ENCODE results near the gene TMEM134. TPM values are rescaled to one million over a fixed set of nuclear protein-coding genes. Genes with fewer than 3 reads are reported as not detected.
"Not testable (repeated sequence)": the region's sequence is repeated elsewhere in the genome, so short reads cannot be mapped to it uniquely, and the experiment has no call there.

The TMEM134 gene
- total and polyA plus RNA-seq, 2 donors = 20.4 to 80.2 TPM

DNA sequence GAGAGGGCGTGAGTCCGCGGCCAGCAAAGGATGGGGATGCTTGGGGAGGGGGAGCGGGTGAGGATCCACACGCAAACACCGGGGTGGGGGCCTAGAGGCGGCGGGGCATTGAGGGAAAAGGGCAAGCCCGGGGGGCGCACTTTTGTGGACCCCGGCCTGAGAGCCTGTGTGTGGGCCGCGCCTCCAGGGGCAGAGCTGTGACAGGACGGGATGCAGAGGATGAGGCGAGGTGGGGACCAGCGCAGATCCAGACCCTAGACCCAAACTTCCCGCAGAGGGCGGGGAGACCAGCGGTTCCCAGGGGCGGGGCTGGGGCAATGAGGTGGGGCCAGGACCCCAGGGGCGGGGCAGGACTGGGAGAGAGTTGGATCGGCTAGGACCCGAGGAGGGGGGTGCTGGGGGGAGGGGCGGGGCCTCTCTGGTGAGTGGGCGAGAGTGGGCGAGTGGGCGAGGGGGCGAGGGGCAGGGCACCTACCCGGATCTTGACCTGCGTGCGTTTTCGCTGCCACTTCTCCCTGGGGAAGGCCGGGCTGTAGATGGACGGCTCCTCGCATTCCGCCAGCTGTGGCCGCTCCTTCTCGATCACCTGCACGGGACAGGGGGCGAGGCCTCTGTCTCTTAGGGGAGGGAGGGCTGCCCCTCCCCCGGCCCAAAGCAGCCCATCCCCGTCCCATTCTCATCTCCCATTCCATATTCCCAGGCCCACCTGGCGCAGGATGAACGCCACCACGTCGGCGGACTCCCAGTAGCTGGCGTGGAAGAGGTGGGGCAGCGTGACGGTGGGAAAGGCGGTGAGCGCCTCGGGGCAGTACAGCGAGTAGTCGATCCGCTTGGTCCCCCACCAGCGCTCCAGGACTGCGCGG is 25.6 kb upstream of the TMEM134 start:
- WGBS = 88% methylated on average over 59 of the region's 59 CpGs
- DNase-seq (ENCODE audit: extremely low spot score) = no peak
- no peaks in the 10 kb centered on the region for H3K4me1 ChIP-seq (ENCODE audit: insufficient read depth)
- no peak overlapping the region for H3K27ac ChIP-seq (ENCODE audit: low read depth)
- no peak overlapping the region for H3K4me3 ChIP-seq (ENCODE audit: low read depth, low read length)
- peaks cover 5% of the 10 kb centered on the region for H3K36me3 ChIP-seq (ENCODE audit: insufficient read depth)

DNA sequence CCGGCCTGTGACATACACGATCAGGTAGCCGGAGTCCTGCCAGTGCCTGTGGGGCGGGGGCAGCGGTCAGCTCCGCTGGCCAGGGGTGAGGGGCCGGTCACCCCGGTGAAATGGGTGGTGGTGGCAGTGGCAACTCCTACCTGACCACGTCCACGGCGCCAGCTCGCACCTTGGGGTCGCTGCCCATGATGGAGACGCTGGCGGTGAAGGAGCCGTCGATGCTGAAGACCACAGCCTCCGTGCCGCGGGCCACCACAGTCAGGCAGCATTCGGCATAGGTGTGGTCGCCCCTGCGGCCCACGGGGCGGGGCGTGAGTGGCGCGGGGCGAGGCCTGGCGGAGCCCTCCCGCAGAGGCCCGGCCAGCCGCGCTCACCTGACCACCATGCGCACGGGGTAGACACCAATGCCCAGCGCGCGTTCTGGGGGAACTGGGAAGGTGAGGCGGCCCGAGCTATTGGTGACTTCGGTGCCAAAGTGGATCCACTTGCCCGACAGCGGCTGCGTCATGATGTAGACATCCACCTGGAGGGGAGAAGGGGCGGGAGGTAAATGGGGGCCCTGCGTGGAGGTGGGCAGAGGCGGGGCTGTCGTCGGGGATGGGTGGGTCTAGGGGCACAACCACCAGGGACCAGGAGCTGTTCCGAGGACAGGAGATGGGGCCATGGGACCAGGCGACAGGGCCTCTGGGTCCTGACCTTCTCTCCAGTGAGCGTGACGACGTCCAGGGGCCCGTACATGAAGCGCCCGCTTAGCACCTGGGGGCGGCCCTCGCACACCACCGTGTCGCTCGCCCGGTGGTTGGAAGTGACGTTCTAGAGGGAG is 24.7 kb upstream of the TMEM134 start:
- H3K36me3 ChIP-seq (ENCODE audit: insufficient read depth) = peaks cover 5% of the 10 kb centered on the region
- 95% methylated on average over 65 of the region's 65 CpGs for WGBS
- no peak overlapping the region for H3K27ac ChIP-seq (ENCODE audit: low read depth)
- H3K4me3 ChIP-seq (ENCODE audit: low read depth, low read length) = no peak overlapping the region
- DNase-seq (ENCODE audit: extremely low spot score) = no peak
- no peaks in the 10 kb centered on the region for H3K4me1 ChIP-seq (ENCODE audit: insufficient read depth)

DNA sequence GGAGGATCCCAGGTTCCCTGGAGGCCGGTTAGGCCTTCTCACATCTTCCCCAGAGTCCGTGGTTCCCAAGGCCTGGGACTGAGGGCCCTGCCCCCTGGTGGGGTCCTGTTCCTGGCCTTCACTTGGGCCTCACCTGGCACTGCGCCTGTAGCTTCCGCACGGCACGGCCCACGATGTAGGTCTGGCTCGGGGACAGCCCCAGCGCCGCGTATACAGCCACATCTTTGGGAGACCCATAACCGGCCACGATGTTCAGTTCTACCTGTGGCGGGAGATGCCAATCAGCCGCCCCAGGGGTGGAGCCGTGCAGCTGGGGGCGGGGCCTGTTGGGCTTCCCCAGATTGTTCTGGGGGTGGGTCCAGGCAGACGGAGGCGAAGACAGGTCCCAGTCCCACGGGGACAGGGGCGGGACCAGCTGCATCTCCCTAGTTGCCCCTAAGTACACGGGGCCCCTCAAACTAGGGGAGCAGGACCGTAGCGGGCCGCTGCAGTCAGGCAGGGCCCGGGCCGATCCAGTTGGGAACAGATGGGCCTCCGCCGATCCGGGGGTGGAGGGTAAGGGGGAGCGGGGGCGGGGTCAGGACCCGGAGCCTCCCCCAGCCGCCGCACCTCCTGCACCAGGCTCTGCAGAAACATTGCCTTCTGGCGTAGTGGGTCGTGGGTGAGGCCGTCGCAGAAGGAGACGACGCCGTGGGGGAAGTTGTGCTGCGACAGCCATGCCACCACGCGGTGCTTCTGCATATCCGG is 23.9 kb upstream of the TMEM134 start:
- Histone ChIP-seq H3K27ac (ENCODE audit: low read depth) (no peak overlapping the region), H3K4me3 (ENCODE audit: low read depth, low read length) (no peak overlapping the region), H3K36me3 (ENCODE audit: insufficient read depth) (peaks cover 5% of the 10 kb centered on the region), H3K4me1 (ENCODE audit: insufficient read depth) (no peaks in the 10 kb centered on the region)
- DNase-seq (ENCODE audit: extremely low spot score) = no peak
- WGBS = 81% methylated on average over 46 of the region's 46 CpGs

DNA sequence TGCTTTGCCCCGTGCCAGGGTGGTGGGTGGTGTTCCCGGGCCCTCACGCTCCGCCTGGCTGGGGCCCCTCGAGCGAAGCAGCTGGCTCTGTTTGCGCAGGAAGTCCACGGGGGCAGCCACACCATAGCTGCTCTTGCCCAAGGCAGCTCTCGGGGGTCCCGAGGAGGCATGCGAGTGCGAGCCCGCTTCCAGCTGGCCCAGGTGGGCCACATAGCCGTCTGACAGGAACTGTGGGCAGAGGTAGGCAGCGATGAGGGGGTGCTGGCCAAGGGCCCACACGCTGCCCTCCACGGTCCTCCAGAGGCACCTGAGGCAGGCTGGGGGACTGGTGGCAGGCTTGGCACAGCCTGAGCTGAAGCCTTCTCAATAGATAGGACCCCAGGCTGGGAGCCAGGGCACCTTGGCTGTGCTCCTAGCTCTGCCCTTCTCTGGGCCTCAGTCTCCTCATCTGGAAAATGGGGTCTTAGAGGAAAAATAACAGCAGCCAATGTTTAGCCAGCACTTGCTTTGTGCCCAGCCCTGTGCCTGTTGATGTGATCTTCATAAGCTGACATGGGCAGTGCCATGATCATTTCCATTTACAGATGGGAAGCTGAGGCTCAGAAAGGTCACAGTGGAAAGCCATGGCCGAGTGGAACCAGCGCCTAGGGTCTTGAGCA is 23.1 kb upstream of the TMEM134 start:
- H3K36me3 ChIP-seq (ENCODE audit: insufficient read depth) = peaks cover 5% of the 10 kb centered on the region
- H3K27ac ChIP-seq (ENCODE audit: low read depth) = no peak overlapping the region

DNA sequence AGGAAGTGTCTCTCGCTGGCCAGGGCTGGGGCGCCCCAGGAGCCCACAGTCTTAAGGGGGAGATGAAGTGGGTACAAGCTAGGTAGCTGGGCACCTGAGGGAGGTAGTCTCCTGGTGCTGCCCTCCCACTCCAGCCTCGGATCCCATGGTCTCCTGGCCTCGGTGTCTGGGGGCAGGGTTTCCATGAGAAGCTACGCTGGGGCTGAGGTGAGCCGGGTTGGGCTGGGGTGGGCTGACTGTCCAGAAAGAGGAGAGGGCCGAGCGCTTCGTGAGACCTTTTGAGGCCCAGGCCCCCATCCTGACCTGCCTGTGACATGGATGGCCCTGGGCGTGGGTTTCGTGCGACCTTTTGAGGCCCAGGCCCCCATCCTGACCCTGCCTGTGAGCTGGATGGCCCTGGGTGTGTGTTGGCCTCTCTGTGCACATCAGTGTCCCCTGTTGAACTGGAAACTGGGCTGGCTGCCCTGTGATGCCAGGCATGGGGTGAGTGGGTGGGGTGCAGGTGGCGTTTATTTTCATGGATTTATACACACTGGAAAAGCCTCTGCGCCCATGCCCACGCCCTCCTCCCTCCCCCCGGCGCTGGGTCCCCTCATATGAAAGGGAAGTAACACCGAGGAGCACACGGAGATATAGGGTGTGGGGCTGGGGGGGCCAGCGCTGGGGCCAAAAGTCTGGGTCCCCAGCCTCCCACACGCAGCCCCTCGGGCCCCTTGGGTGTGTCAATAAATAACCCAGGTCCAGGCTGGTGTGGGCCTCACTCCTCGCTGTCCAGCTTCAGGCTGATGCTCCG is 22.4 kb upstream of the TMEM134 start:
- Histone ChIP-seq H3K4me3 (ENCODE audit: low read depth, low read length) (no peak overlapping the region), H3K4me1 (ENCODE audit: insufficient read depth) (no peaks in the 10 kb centered on the region), H3K36me3 (ENCODE audit: insufficient read depth) (peaks cover 5% of the 10 kb centered on the region), H3K27ac (ENCODE audit: low read depth) (no peak overlapping the region)
- WGBS = 82% methylated on average over 24 of the region's 24 CpGs
- no peak for DNase-seq (ENCODE audit: extremely low spot score)

More for the DNA sequence above, 23.1 kb upstream of the TMEM134 start:
- Histone ChIP-seq H3K4me1 (ENCODE audit: insufficient read depth) (no peaks in the 10 kb centered on the region), H3K4me3 (ENCODE audit: low read depth, low read length) (no peak overlapping the region)
- WGBS = 82% methylated on average over 19 of the region's 19 CpGs
- no peak for DNase-seq (ENCODE audit: extremely low spot score)

DNA sequence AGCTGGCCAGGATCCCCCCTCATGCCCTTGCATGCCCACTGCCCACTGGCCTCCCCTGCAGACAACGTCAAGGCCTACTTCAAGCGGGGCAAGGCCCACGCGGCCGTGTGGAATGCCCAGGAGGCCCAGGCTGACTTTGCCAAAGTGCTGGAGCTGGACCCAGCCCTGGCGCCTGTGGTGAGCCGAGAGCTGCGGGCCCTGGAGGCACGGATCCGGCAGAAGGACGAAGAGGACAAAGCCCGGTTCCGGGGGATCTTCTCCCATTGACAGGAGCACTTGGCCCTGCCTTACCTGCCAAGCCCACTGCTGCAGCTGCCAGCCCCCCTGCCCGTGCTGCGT is 21.6 kb upstream of the TMEM134 start:
- DNase-seq (ENCODE audit: extremely low spot score) = no peak
- no peak overlapping the region for H3K27ac ChIP-seq (ENCODE audit: low read depth)
- WGBS = 78% methylated on average over 15 of the region's 15 CpGs

DNA sequence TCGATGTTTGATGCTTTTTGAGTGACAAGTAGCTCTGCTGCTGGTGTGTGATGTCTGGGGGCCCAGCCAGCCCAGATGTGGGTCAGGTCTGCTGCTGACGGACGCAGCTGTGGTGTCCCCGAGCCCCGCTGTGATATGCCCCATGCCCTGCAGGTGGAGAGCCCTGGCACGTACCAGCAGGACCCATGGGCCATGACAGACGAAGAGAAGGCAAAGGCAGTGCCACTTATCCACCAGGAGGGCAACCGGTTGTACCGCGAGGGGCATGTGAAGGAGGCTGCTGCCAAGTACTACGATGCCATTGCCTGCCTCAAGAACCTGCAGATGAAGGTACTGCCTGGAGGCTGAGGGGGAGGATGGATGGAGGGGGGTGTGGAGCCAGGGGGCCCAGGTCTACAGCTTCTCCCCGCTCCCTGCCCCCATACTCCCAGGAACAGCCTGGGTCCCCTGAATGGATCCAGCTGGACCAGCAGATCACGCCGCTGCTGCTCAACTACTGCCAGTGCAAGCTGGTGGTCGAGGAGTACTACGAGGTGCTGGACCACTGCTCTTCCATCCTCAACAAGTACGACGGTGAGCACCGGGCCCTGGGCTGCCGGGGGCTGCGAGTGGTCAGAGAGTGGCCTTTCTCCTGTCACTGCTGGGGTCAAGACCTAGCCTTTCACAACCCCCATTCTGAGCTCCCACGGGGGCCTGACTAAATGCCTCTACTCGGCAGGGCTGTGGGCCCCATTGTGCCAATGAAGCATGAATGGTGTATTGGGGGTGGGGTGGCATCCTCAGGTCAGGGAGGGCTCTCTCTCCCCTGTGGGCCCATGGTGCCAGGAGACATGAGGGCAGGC is 21.1 kb upstream of the TMEM134 start:
- no peak overlapping the region for H3K27ac ChIP-seq (ENCODE audit: low read depth)

More for the DNA sequence above, 21.6 kb upstream of the TMEM134 start:
- H3K4me3 ChIP-seq (ENCODE audit: low read depth, low read length) = no peak overlapping the region
- H3K4me1 ChIP-seq (ENCODE audit: insufficient read depth) = no peaks in the 10 kb centered on the region
- peaks cover 5% of the 10 kb centered on the region for H3K36me3 ChIP-seq (ENCODE audit: insufficient read depth)

DNA sequence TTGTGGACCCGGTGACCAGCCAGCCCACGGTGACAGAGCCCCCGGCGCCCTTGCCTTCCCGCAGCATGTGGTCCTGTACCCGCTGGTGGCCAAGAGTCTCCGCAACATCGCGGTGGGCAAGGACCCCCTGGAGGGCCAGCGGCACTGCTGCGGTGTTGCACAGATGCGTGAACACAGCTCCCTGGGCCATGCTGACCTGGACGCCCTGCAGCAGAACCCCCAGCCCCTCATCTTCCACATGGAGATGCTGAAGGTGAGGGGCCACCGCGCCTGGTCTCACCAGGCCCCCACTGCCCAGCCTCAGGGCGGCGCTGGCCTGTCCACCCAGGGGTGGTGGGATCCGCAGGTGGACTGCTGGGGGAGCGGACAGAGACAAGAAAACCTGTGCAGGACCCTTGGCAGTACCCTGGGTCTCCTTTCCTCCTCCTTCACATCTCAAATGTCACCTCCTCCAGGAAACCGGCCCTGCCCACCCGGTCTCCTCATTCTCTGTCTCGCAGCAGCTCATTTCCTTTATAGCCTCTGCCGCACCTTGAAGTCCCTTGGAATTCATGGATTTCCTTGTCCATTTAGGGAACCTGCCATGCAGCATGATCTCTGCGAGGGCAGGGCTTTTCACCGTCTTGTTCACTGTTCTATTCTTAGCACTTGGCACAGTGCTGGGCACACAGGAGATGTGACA is 20.3 kb upstream of the TMEM134 start:
- Histone ChIP-seq H3K36me3 (ENCODE audit: insufficient read depth) (peaks cover 5% of the 10 kb centered on the region), H3K4me3 (ENCODE audit: low read depth, low read length) (no peak overlapping the region)
- WGBS = 88% methylated on average over 25 of the region's 25 CpGs

More for the DNA sequence above, 21.1 kb upstream of the TMEM134 start:
- 86% methylated on average over 23 of the region's 23 CpGs for WGBS
- Histone ChIP-seq H3K4me1 (ENCODE audit: insufficient read depth) (no peaks in the 10 kb centered on the region), H3K4me3 (ENCODE audit: low read depth, low read length) (no peak overlapping the region), H3K36me3 (ENCODE audit: insufficient read depth) (peaks cover 5% of the 10 kb centered on the region)
- DNase-seq (ENCODE audit: extremely low spot score) = no peak

DNA sequence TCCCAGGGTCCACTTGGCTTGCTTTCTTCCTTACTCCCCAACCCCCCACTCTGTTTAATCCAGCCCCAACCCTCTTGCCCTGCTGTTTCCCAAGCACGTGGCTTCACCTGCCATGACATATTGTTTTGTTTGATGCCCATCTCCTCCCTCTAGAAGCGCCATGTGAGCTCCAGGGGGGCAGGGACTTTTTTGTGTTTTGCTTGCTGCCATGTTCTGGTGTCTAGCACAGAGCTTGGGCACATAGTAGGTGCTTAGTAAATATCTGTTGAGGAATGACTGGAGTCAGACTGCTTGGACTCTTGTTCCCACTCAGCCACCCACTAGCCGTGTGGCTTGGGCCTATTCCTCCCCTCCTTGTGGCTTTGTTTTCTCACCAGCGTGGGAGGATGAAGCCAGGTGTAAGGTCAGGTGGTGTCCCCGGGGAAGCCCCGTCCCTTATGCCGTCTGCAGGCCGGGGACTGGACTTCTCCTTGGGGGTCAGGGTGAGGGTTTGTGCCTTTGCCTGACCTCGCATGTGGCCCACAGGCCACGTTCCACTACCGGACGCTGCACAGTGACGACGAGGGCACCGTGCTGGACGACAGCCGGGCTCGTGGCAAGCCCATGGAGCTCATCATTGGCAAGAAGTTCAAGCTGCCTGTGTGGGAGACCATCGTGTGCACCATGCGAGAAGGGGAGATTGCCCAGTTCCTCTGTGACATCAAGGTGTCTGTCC is 17.6 kb upstream of the TMEM134 start:
- Histone ChIP-seq H3K4me1 (ENCODE audit: insufficient read depth) (no peaks in the 10 kb centered on the region), H3K27ac (ENCODE audit: low read depth) (no peak overlapping the region), H3K4me3 (ENCODE audit: low read depth, low read length) (no peak overlapping the region), H3K36me3 (ENCODE audit: insufficient read depth) (no peaks in the 10 kb centered on the region)
- DNase-seq (ENCODE audit: extremely low spot score) = no peak
- WGBS = 88% methylated on average over 20 of the region's 20 CpGs

More for the DNA sequence above, 20.3 kb upstream of the TMEM134 start:
- H3K4me1 ChIP-seq (ENCODE audit: insufficient read depth) = no peaks in the 10 kb centered on the region
- no peak overlapping the region for H3K27ac ChIP-seq (ENCODE audit: low read depth)
- DNase-seq (ENCODE audit: extremely low spot score) = no peak

DNA sequence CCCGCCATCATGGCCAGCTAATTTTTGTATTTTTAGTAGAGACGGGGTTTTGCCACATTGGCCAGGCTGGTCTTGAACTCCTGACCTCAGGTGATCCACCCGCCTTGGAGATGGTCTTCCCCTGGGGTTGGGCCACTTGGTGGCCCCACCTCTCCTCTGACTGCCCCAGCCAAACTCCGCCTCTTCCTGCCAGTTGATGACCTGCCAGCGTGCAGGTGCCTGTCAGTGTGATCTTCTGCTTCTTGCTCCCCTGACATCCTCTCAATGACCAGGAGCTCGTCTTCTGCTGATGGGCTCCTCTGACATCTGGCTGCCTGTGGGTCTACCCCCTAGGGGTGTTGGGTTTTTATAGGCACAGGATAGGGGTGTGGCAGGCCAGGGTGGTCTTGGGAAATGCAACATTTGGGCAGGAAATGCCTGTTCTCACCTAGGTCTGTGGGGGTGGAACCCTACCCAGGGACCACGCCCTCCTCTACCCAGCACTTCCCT is 16.9 kb upstream of the TMEM134 start:
- not testable (repeated sequence) for DNase-seq (ENCODE audit: extremely low spot score); H3K27ac ChIP-seq (ENCODE audit: low read depth); H3K4me1 ChIP-seq (ENCODE audit: insufficient read depth); H3K36me3 ChIP-seq (ENCODE audit: insufficient read depth); H3K4me3 ChIP-seq (ENCODE audit: low read depth, low read length)
- WGBS = 80% methylated on average over 7 of the region's 7 CpGs

DNA sequence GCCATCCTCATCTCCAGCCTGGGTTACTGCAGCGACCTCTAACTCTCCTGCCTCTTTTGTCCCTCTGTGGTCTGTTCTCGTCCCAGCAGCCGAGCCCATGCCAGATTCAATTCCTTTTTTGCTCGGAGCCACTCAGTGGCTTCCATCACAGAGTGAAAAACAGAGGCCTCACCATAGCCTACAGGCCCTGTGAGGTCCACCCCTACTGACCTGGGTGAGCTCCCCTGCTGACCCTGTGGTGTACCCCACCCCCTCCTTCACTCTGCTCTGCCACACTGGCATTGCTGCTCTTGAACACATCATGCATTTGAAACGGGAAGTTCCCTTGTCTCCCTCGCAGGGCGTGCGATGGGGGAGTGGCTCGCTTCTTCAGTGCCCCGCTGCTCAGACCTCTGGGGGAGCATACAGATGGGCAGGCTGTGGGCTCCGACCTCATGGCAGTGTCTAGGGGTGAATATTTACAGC is 15.8 kb upstream of the TMEM134 start:
- WGBS = 70% methylated on average over 11 of the region's 11 CpGs
- Histone ChIP-seq H3K4me3 (ENCODE audit: low read depth, low read length) (no peak overlapping the region), H3K36me3 (ENCODE audit: insufficient read depth) (no peaks in the 10 kb centered on the region), H3K4me1 (ENCODE audit: insufficient read depth) (no peaks in the 10 kb centered on the region), H3K27ac (ENCODE audit: low read depth) (no peak overlapping the region)
- DNase-seq (ENCODE audit: extremely low spot score) = no peak
